ENCODE data around the gene TRIM39. TPM values are rescaled to one million over a fixed set of nuclear protein-coding genes. Genes with fewer than 3 reads are reported as not detected.

Gene TRIM39
- total RNA-seq, 1 donor from 2014 or later: 14.5 TPM

DNA sequence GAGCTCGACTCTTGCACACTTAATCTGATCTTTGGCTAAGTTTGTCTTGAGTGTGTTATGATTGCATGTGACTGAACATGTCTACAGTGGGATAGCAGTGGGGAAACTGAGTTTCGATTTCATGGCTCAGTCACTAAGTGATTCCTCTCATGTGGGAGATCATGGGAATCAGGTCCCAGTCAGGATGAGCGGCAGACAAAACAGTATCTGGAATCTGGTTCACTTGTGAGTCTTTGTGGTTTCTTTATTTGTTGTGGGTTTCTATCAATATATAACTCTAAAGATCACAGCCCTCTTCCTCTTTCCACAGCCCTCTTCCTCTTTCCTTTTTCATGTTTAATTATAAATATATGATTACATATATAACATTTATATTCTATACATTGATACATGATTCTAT is 22.2 kb downstream of the TRIM39 start:
- Mint-ChIP-seq H3K36me3 (ENCODE audit: low read depth) (peaks cover 7% of the 10 kb centered on the region), H3K27ac (ENCODE audit: unreplicated experiment) (no peak overlapping the region), H3K4me1 (peaks cover 7% of the 10 kb centered on the region), H3K9me3 (no peaks in the 10 kb centered on the region), H3K4me3 (no peak overlapping the region), H3K27me3 (ENCODE audit: low read depth) (peaks cover 2% of the 10 kb centered on the region)
- no peak for DNase-seq (ENCODE audit: low read depth, low spot score)
- TF ChIP-seq, protein P1, sequence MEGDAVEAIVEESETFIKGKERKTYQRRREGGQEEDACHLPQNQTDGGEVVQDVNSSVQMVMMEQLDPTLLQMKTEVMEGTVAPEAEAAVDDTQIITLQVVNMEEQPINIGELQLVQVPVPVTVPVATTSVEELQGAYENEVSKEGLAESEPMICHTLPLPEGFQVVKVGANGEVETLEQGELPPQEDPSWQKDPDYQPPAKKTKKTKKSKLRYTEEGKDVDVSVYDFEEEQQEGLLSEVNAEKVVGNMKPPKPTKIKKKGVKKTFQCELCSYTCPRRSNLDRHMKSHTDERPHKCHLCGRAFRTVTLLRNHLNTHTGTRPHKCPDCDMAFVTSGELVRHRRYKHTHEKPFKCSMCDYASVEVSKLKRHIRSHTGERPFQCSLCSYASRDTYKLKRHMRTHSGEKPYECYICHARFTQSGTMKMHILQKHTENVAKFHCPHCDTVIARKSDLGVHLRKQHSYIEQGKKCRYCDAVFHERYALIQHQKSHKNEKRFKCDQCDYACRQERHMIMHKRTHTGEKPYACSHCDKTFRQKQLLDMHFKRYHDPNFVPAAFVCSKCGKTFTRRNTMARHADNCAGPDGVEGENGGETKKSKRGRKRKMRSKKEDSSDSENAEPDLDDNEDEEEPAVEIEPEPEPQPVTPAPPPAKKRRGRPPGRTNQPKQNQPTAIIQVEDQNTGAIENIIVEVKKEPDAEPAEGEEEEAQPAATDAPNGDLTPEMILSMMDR (conservative IDR thresholded peaks at IDR 0.05): no peak

DNA sequence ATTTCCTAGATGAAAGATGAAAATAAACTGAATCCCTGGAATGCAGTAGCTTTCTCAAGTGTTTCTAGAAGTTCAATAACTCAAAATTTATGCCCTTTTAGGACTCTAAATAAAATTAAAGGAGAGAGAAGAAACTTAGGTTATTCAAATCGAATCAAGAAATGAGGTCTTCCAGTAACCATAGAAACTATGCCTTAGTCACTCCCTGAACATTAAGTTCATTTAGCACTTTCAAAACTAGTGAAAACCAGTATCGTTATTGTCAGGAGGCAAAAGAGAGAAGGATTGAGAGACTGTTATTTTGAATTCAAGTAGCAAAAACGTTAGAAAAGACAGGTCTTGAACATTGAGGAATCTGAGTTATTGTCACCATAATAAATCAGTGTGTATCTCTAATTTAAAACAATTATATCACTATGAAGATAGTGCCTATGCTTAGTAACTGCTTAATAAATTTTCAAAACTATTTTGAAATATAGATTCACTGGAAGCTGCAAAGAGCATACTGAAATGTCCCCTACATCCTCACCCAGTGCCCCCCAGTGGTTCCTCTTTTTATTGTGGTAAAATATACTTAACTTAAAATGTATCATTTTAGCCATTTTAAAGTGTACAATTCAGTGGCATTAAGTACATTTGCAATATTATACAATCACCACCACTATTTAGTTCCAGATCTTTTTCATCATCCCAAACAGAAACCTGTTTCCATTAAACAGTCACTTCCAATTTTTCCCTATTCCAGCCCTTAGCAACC is 22.9 kb downstream of the TRIM39 start:
- H3K27me3 Mint-ChIP-seq (ENCODE audit: low read depth): peaks cover 3% of the 10 kb centered on the region
- no peaks in the 10 kb centered on the region for H3K9me3 Mint-ChIP-seq
- peaks cover 7% of the 10 kb centered on the region for H3K4me1 Mint-ChIP-seq
- TF ChIP-seq, protein P1 (conservative IDR thresholded peaks at IDR 0.05): no peak
- H3K27ac Mint-ChIP-seq (ENCODE audit: unreplicated experiment): no peak overlapping the region
- DNase-seq (ENCODE audit: low read depth, low spot score): no peak
- H3K4me3 Mint-ChIP-seq: no peak overlapping the region
- peaks cover 7% of the 10 kb centered on the region for H3K36me3 Mint-ChIP-seq (ENCODE audit: low read depth)

DNA sequence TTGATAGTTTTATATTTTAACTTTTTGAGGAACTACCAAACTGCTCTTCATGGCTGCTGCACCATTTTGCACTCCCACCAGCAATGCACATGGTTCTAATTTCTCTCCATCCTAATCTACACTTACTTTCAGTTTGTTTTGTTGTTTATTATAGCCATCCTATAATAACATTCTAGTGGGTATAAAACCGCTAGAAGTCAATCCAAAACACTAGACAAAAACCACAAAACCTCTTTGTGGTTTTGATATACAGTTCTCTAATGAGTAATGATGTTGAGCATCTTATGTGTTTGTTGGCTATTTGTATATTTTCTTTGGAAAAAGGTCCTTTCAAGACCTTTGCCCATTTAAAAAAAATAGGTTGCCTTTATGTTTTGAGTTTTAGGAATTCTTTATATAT is 23.8 kb downstream of the TRIM39 start:
- peaks cover 13% of the 10 kb centered on the region for H3K27me3 Mint-ChIP-seq (ENCODE audit: low read depth)
- peaks cover 7% of the 10 kb centered on the region for H3K4me1 Mint-ChIP-seq
- H3K4me3 Mint-ChIP-seq: no peak overlapping the region
- DNase-seq (ENCODE audit: low read depth, low spot score): no peak
- no peak overlapping the region for H3K27ac Mint-ChIP-seq (ENCODE audit: unreplicated experiment)
- H3K9me3 Mint-ChIP-seq: no peaks in the 10 kb centered on the region
- TF ChIP-seq, protein P1 (conservative IDR thresholded peaks at IDR 0.05): no peak
- H3K36me3 Mint-ChIP-seq (ENCODE audit: low read depth): peaks cover 7% of the 10 kb centered on the region

DNA sequence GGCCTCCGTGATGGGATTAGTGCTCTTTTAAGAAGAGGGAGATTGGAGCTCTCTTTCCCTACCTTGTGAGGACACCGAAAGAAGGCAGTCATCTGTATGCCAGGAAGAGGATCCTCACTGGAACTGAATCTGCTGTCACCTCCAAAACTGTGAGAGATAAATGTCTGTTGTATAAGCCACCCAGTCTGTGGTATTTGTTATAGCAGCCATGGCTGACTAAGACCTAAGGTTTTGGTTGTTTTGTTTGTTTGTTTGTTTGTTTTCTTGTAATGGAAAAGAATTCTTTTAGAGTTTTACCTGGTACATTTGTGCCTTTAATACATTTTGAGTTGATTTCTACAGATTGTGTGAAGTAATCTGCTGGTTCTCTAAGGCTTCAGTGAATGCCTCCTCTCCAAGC is 25.8 kb downstream of the TRIM39 start:
- TF ChIP-seq, protein P1 (conservative IDR thresholded peaks at IDR 0.05): no peak
- no peaks in the 10 kb centered on the region for H3K9me3 Mint-ChIP-seq
- no peak overlapping the region for H3K4me3 Mint-ChIP-seq
- peaks cover 2% of the 10 kb centered on the region for H3K4me1 Mint-ChIP-seq
- no peak for DNase-seq (ENCODE audit: low read depth, low spot score)
- H3K36me3 Mint-ChIP-seq (ENCODE audit: low read depth): no peaks in the 10 kb centered on the region
- no peak overlapping the region for H3K27ac Mint-ChIP-seq (ENCODE audit: unreplicated experiment)
- H3K27me3 Mint-ChIP-seq (ENCODE audit: low read depth): peaks cover 26% of the 10 kb centered on the region

DNA sequence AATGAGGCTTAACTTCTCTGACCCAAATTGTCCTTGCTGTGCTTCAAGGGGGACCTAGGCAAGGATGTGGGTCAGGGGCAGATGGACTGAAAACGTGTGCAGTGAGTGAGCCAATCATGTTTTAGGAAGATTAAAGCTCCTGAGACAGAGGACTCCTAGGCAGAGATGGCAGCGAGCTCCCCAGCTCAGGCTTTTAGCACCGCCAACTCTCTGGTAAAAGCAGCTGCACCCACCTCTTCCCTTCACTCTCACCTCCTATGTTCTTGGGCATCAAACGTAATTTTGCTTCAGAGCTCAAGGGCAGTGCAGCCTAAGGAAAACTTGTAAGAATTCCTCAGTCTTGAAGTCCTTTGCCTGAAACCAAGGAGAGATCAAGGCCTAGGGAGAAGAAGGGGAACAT is 28.6 kb downstream of the TRIM39 start:
- TF ChIP-seq, protein P1 (conservative IDR thresholded peaks at IDR 0.05): no peak
- Mint-ChIP-seq H3K27ac (ENCODE audit: unreplicated experiment) (no peak overlapping the region), H3K27me3 (ENCODE audit: low read depth) (peaks cover 53% of the 10 kb centered on the region), H3K36me3 (ENCODE audit: low read depth) (no peaks in the 10 kb centered on the region), H3K9me3 (no peaks in the 10 kb centered on the region), H3K4me3 (no peak overlapping the region), H3K4me1 (peaks cover 6% of the 10 kb centered on the region)
- no peak for DNase-seq (ENCODE audit: low read depth, low spot score)

Measured in neural crest cell (in vitro differentiated cells).